BE2C (cell line): ENCODE measurements around the gene SCN8A.

Experiments
- DNase-seq: peaks from one replicate; pipeline ENCODE4 v3.0.0-alpha.2; 2020
- H3K27me3 ChIP-seq: fragments of 250-450 bp; sonication (Bioruptor Pico); 2 replicates; pipeline ENCODE4 v1.5.1; 2020; ENCODE audit warnings: mild to moderate bottlenecking
- H3K36me3 ChIP-seq: fragments of 250-450 bp; sonication (Bioruptor Pico); 2 replicates; pipeline ENCODE4 v1.5.1; 2020; ENCODE audit warnings: mild to moderate bottlenecking
- H3K4me1 ChIP-seq: fragments of 250-450 bp; sonication (Bioruptor Pico); 2 replicates; pipeline ENCODE4 v1.5.1; 2020
- H3K4me3 ChIP-seq: 2 replicates; pipeline ENCODE4 v1.5.1; 2011; ENCODE audit warnings: low read depth, low read length
- H3K9me3 ChIP-seq: fragments of 250-450 bp; sonication (Bioruptor Pico); 2 replicates; pipeline ENCODE4 v1.5.1; 2020
- CTCF ChIP-seq: IDR thresholded peaks from 2 replicates; pipeline ENCODE4 v1.5.1; 2012; ENCODE audit warnings: mild to moderate bottlenecking, low read depth, low read length

The SCN8A gene

DNA sequence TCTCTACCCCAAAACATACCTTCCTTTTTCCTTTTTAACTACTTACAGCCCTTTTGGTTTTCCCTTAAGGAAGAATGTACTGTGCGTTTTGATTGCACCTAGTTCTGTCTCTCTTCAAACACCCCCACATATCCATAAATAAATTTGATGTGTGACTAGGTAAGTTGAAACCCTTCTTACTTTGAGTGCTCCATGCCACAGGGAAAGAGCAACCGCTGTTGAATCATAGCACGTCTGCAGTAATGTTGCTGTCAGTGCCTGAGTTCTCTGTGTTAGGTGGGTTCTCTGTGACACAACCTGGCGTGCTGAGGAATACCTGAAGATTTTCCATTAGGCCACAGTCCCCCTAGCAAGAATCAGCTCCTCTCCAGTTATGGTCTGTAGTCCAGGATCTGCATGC lies 155.4 kb downstream of the SCN8A start:
- no peak overlapping the region for H3K4me3 ChIP-seq

GRCh38 chr12:51748235-51748634 lies 157.2 kb downstream of the SCN8A start:
- Histone ChIP-seq H3K36me3 (peaks cover 20% of the 10 kb centered on the region), H3K4me1 (no peaks in the 10 kb centered on the region), H3K4me3 (no peak overlapping the region), H3K9me3 (no peaks in the 10 kb centered on the region), H3K27me3 (no peaks in the 10 kb centered on the region)
- TF ChIP-seq CTCF = no peak
- DNase-seq = no peak

More for the DNA sequence above, 155.4 kb downstream of the SCN8A start:
- no peak for TF ChIP-seq CTCF
- Histone ChIP-seq H3K27me3 (no peaks in the 10 kb centered on the region), H3K4me1 (no peaks in the 10 kb centered on the region), H3K9me3 (no peaks in the 10 kb centered on the region), H3K36me3 (peaks cover 20% of the 10 kb centered on the region)
- no peak for DNase-seq

DNA sequence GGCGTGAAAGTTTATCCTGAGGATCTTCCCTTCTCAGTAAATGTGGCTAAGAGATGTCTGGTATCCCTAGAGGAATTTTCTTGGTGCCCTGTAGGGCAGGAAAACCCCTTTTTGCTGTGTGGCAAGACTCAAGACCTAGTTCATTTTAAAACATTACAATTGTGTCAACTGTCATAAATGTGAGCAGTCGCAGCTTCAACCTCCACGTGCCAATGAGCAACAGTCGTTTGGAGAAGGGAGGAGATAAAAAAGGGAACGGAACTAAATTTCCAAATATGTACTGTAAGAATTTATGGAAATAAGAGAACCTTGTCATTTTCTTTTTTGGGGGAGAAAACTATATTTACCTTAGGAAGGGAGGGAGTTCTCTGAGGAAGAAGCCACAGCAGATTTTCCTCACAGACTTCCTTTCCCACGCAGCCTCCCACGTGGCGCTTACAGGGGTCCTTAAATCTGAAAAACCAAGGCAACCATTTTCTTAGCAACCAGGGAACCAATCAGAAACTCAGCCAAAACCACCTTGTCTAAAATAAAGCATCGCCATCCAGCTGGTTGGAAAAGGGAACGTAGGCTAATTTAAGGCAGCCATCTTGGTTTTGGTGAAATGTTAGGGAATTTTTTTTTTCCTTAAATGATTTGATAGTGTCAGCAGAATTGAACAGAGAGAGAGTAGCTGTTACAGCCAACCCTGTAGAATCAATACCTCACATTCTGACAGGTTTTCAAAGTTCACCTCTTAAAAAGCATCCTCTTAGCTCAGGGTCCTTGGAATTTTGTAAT lies 158.4 kb downstream of the SCN8A start:
- H3K36me3 ChIP-seq = peaks cover 20% of the 10 kb centered on the region
- no peaks in the 10 kb centered on the region for H3K4me1 ChIP-seq
- DNase-seq = no peak
- H3K9me3 ChIP-seq = no peaks in the 10 kb centered on the region
- no peak overlapping the region for H3K4me3 ChIP-seq
- no peak for TF ChIP-seq CTCF
- no peaks in the 10 kb centered on the region for H3K27me3 ChIP-seq

DNA sequence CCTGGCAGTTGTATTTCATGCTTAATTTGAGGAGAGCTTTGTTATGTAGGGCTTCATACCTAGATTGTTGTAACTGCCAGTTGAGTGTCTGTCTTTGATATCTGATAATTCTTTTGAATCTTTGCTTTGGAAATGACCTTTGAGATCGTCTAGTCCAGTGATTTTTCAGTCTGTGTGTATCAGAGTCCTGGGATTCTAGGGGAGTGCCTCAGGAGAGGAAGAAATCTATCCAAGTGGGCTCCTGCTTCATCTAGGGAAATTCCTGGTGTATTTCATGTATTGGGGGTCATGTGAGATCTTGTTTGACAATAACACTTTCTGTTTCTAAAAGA lies 158.9 kb downstream of the SCN8A start:
- Histone ChIP-seq H3K36me3 (peaks cover 20% of the 10 kb centered on the region), H3K4me1 (no peaks in the 10 kb centered on the region), H3K9me3 (no peaks in the 10 kb centered on the region), H3K27me3 (no peaks in the 10 kb centered on the region), H3K4me3 (no peak overlapping the region)
- no peak for DNase-seq
- TF ChIP-seq CTCF = no peak

GRCh38 chr12:51751661-51752060 lies 160.6 kb downstream of the SCN8A start:
- Histone ChIP-seq H3K27me3 (no peaks in the 10 kb centered on the region), H3K36me3 (peaks cover 16% of the 10 kb centered on the region), H3K4me1 (no peaks in the 10 kb centered on the region), H3K4me3 (no peak overlapping the region), H3K9me3 (no peaks in the 10 kb centered on the region)
- TF ChIP-seq CTCF = no peak
- DNase-seq = no peak

DNA sequence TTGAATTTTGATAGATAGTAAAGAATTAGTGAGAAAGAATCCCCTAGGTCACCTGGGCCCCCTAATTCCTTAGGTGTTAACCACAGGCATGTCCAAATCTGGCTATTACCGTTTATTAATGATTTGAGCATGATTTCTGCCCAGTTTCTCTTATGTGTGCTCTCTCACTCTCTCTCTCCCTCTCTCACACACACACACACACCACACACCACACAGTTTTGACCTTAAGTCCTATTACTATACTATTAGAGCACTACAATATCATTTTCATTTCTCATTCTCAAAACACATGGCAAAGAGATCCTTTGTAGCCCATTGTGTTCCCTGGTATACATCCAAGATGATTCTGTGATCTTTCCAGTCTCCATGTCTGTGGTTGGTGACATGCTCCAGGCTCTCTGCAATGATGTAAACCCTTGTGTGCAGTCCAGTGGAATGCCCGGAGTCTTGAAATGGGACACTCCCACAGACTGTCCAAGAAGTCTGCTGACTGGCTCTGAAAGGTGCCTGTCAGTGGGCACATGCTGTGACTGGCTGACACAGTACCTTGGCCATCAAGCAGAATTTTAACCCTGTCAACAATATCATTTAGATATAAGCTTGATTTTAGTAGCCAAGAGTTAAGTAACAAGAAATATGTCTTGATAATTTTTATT lies 161.3 kb downstream of the SCN8A start:
- Histone ChIP-seq H3K4me3 (no peak overlapping the region), H3K36me3 (peaks cover 16% of the 10 kb centered on the region), H3K4me1 (no peaks in the 10 kb centered on the region), H3K27me3 (no peaks in the 10 kb centered on the region), H3K9me3 (no peaks in the 10 kb centered on the region)
- peak; percentile 26 for DNase-seq
- TF ChIP-seq CTCF = no peak
